Suppressor macrophage (primary cell): ENCODE data around the gene CGN.
A peak's percentile ranks its signal among the peaks of the same experiment; 100 is the strongest.

Experiments
- DNase-seq, 4 experiments: peaks; one replicate each; pipeline ENCODE4 v3.0.0-alpha.2; 2020 to 2022
- total RNA-seq, 17 experiments: gene quantifications; one replicate each; lab custom pipeline; 2026; ENCODE audit warnings: mixed read lengths in 6 of 17, inconsistent platforms in 3 of 17; lab: John Stamatoyannopoulos, UW

Gene CGN
- total RNA-seq = 0 to 3.0 (median 0.14) reads per million in 17 experiments

DNA sequence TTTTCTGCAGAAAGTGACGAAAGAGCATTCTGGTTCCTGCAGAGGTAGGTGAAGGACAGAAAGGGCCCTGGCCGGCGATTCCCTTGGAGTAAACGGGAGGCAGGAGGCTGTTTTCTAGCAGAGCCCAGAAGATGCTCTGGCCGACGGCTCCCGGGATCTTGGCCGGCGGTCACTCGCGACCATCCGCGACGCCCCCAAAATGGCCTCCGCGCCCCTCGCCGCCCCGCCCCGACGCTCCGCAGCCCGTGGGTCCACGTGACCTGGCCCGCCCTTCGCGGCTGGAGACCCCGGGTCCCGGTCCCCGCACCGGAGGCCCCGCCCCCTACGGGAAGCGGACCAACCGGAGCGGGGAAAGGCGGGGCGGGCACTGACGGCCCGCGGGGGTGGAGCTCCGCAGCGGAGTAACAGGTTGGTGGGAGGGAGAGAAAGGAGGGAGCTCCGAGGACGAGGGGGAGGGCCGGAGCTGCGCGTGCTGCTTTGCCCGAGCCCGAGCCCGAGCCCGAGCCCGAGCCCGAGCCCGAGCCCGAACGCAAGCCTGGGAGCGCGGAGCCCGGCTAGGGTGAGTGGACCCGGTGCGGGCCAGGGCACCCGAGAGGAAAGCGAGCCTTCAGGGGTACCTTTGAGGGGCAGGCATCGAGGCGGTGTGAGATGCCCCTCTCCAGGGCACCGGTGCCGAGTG, at the start of gene CGN:
Gene CGN (plus strand): TSS at position 431 of the 679 bp plus-strand sequence. CDS start 7,133 bp downstream, outside the sequence.
- peak; percentile 57 to 84 (median 68) for DNase-seq

DNA sequence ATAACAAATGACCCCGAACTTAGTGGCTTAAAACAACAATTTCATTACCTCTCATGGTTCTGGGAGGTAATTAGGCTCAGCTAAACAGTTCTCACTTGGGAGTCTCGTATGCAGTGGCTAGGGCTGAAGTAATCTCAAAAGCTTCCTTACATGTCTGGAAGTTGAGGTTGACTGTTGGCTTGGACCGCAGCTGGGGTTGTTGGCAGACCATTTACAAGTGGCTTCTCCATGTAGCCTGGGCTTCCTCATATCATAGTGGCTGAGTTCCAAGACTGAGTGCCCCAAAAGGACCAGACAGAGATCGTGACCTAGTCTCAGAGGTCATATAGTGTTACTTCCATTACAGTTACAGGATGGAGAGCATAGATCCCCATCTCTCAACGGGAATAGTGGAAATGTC, 49.5 kb upstream of the CGN start:
- peak in 1 of 4 experiments; percentile 6 for DNase-seq

- no peak for DNase-seq
These were observed 46.2 kb upstream of the CGN start for GRCh38 chr1:151465026-151465425.

- DNase-seq = peak; percentile 62 to 86 (median 77)
These were observed 38.1 kb upstream of the CGN start for GRCh38 chr1:151472856-151473731.

GRCh38 chr1:151474745-151475144, 36.4 kb upstream of the CGN start:
- no peak for DNase-seq

DNA sequence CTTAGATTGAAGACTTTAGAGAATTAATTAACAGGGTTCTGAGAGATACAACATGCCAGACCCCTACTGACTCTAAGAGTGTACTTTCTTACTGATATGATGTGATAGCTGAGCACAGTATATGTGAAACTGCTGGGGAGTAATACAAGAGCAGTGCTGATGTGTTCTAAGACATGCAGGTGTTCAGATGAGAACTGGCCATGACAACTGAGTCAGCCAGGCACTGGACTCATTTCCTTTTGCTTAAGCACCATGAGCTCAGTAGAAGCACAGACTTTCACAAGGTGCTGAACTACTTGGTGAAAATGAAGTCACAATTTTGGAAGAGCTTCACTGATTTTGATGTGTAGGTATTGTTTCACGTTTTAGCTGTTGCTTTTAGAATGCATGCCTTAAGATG, 36.0 kb upstream of the CGN start:
- no peak for DNase-seq

GRCh38 chr1:151476083-151476482, 35.1 kb upstream of the CGN start:
- no peak for DNase-seq

DNA sequence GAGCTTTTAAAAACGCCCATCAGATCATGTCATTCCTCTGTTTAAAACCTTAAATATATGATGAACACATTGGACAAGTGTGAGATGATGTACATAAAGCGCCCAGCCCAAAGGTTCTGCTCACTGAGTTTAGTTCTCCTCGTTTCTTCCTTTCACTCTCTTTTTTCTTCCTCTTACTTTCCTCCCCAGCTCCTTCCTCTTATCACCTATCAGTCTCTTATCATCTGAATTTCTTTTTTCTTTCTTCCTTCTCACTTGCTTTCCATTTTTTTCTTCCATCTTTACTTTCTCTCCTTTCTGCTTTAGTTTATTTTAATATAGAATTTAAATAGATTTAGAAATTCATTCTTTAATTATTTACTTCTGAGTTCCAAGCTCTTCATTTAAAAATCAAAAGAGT, 34.1 kb upstream of the CGN start:
- DNase-seq = no peak

DNA sequence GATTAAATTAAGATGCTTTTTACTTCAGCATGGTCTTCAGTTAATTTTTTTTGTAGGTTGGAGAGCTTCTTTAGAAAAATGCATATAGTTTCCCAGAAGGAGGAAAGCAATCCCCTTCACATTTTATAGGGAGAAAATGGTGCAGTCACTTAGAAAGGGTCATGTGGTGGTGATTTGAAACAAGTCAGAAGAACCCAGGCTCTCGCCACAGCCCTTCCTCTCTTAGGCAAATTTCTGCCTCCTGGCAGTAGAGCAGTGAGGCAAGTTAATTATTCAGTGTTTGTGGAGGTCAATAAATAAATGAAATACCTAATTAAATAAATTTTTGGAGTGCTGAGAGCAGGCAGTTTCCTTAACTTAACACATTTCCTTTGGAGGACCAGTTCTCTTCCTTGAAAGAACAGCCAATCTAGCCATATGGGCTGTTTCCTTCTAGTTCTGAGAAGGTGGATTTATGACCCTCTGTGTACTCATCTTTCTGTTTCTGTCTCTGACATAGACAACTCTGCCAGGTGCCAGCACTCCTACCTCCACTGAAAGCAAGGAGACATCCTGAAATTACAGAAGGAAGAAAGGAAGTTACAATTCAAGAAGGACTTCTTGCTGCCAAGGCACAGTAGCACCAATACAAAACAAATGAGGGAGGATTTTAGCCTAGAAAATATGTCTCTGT, 32.9 kb upstream of the CGN start:
- no peak for DNase-seq

GRCh38 chr1:151478923-151479322, 32.3 kb upstream of the CGN start:
- DNase-seq = no peak

- no peak for DNase-seq
These were observed 31.7 kb upstream of the CGN start for GRCh38 chr1:151479462-151479861.

DNA sequence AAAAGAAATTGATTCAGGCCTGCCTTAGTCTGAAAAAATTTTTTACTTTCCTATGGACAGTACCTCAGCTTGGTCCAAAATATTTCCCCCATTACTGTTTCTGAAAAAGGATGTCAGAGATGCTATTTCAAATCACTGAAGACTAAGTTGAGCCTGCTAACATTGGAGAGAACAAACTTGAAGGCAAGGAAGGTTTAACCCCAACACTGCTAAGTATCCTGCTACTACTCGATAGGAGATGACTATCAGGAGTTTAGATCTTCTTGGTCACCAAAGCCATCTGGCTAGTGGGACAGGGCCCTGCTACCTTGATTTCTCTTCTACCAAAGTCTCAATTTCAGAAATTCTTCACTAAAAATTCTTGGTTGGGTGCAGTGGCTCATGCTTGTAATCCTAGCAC, 29.2 kb upstream of the CGN start:
- no peak for DNase-seq

DNA sequence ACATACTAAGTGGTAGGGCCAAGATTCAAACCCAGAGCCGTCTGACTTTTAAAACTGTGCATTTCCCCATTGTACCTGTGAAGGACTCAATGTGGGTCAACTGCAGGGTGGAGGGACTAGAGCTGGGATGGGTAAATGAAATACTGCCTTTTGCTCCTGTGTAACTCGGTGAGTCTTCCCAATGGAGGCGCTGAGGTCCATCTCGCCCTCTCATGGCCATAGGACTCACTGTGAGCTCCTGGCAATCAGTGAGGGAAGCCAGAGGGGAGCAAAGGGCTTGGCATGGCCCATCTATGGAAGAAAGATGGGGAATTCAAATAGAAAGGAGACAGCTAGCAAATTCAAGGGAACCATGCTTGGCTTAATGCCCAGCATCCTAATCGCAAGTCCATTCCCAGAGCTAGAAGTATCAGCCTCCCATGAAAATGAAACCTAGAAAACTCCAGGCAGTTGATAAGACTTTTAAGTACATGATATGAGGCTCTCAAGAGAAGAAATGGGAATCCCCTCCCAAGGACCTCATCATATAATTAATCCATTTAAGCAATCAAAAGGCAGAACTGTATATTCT, 25.4 kb upstream of the CGN start:
- DNase-seq = no peak

DNA sequence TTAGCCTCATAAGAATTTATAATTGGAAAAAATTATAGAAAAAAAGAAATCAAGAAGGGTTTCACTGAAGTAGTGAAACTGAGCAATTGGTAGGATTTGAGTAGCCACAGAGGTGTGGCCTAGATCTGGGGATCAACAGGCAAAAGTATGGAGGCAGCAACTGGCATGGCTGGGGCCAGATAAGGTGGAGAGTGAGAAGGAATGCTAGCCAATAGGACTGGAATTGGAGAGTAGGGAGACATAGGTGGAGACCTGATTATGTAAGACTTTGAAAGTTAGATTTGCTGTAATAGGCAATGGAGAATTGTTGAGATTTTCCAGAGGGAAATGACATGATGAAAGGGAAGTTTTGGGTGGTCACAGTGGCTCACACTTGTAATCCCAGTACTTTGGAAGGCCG, 24.6 kb upstream of the CGN start:
- DNase-seq = no peak

DNA sequence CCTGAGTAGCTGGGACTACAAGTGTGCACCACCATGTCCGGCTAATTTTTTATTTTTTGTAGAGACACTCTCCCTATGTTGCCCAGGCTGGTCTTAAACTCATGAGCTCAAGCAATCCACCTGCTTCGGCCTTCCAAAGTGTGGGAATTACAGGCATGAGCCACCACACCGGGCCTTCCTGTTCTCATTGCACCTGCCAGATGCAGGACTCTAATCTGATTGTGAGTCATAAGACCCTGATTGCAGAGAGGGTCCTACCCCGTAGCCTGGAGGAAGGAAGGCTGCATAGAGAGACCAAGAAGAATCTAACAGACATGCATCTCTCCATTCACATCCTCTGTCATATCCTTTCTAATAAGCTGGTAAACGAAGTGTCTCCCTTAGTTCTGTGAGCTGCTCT, 19.5 kb upstream of the CGN start:
- no peak for DNase-seq

- no peak for DNase-seq
These were observed 19.1 kb upstream of the CGN start for GRCh38 chr1:151492120-151492519.

GRCh38 chr1:151493042-151493441, 18.1 kb upstream of the CGN start:
- DNase-seq = no peak

DNA sequence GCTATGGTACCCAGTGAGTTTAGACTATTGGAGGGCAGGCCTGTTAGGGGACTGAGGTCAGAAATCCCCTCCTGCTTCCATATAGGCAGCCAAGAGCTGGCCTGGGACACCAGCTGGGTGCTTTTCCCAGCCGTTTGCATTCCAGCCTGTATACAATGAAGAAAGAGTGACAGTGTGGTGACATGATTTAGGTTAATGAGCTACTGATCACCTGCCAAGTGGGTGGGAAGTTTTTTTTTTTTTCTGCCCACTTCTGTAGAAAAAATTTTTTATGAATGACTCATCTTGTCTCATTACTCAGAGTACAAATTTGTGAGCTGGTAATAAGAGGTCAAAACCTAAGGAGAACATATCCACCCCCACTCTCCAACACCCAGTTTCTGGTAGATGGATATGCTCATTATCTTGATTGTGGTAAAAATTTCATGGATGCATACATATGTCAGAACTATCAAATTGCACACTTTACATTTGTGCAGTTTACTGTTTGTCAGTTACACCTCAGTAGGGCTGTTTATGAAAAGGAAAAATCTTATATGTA, 16.4 kb upstream of the CGN start:
- peak; percentile 43 to 76 (median 50) for DNase-seq

GRCh38 chr1:151495316-151495715, 15.9 kb upstream of the CGN start:
- DNase-seq = no peak

DNA sequence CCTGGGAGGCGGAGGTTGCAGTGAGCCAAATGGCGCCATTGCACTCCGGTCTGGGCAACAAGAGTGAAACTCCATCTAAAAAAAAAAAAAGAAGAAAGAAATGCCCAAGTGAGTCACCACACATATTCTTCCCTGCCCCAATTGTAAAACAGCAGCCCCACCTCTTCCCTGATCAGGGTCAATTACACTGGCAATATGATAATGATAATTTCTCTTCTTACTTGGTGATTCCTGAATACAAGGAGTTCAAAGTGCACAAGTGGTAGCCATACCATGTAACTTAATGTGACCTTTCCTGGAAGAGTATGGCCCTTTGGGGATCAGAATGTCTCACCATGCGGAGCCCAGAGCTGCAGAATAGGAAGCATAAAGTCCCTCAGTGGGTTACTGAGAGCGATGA, 11.8 kb upstream of the CGN start:
- DNase-seq = no peak

- DNase-seq = no peak
These were observed 11.3 kb upstream of the CGN start for GRCh38 chr1:151499930-151500329.

DNA sequence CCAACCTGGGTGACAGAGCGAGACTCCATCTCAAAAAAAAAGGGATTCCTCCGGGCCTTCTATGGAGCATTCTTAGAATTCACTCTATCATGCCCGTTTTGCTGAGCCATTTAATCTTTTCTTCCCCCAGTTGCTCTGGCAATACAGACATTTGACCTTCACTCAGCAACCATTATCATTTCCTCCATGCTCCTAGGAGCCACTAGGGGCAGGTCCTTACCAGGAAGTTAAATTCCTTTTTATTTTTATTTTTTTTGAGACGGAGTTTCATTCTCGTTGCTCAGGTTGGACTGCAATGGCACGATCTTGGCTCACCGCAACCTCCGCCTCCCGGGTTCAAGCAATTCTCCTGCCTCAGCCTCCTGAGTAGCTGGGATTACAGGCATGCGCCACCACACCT, 9.7 kb upstream of the CGN start:
- DNase-seq = peak in 3 of 4 experiments; percentile 12 to 40 (median 17)
